ENCODE results near the gene RAB36.

The RAB36 gene

DNA sequence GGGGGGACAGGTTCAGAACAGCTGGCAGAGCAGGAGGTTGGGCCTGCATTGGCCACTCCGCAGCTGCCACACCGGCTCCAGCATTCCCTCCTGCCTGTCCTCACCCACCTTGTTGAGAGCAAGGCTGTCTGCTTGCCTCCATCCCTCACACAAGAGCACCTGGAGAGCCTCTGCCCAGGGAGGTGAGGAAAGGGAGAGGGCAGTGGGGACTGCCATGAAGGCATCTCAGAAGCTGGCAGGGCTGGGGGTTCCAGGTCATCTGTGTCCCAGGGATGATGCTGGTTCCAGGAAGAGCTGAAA is 30.6 kb upstream of the RAB36 start:
- no peak overlapping the region for H3K4me3 ChIP-seq (ENCODE audit: low read depth, low read length)
- TF ChIP-seq, protein P1, sequence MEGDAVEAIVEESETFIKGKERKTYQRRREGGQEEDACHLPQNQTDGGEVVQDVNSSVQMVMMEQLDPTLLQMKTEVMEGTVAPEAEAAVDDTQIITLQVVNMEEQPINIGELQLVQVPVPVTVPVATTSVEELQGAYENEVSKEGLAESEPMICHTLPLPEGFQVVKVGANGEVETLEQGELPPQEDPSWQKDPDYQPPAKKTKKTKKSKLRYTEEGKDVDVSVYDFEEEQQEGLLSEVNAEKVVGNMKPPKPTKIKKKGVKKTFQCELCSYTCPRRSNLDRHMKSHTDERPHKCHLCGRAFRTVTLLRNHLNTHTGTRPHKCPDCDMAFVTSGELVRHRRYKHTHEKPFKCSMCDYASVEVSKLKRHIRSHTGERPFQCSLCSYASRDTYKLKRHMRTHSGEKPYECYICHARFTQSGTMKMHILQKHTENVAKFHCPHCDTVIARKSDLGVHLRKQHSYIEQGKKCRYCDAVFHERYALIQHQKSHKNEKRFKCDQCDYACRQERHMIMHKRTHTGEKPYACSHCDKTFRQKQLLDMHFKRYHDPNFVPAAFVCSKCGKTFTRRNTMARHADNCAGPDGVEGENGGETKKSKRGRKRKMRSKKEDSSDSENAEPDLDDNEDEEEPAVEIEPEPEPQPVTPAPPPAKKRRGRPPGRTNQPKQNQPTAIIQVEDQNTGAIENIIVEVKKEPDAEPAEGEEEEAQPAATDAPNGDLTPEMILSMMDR (IDR thresholded peaks at IDR 0.05; ENCODE audit: borderline replicate concordance, insufficient read depth, low read depth, low read length): no peak

DNA sequence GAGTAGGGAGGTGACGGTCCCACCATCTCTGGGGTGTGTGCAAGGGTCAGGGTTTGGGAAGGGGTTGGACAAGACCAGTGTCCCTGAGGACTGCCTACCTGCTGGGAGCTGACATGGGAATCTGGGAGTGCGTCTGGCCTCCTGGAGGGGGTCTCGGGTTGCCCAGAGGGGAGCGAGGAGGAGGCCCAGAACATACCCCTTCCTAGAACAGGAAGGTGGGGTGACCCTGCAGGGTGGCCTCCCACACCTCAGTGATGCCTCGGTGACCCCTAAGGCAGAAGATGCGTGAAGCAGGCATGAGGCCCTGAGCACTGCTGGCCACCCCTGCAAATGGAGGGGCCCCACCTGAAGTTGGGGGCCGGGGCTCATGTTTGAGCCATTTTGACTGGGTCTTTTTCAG is 29.9 kb upstream of the RAB36 start:
- TF ChIP-seq, protein P1 (IDR thresholded peaks at IDR 0.05; ENCODE audit: borderline replicate concordance, insufficient read depth, low read depth, low read length): no peak

DNA sequence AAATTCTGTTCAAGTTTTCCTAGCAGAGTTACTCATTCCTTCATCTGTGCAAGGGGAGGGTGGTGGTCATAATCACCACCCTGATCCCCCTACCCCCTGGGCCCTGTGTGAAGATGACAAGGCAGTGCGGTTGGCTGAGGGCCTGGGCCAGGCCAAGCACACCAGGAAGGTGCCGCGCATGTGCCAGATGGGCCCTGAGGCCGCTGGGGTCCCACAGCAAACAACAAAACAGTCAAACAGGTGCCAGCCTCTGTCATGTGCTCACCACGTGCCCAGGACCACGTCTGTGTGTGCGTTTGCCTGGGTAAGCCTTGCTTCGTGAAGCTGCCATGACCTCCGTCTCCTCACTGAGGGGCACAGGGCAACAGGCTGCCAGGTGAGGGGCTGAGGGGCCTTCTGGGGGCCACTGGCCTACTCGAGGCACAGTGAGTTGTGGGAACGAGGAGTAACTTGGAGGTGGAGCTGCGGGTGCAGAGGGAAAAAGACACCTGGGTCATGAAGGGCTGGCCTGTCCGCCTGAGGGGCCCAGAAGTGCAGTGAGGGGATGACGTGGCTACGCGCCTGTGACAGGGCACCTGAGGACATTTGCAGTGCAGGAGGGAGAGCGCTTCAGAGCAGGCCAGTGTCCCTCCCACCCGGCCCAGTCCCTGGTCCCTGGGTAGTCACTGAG is 29.3 kb upstream of the RAB36 start:
- TF ChIP-seq, protein P1 (IDR thresholded peaks at IDR 0.05; ENCODE audit: borderline replicate concordance, insufficient read depth, low read depth, low read length): no peak

More for the DNA sequence above, 29.9 kb upstream of the RAB36 start:
- H3K4me3 ChIP-seq (ENCODE audit: low read depth, low read length): no peak overlapping the region

DNA sequence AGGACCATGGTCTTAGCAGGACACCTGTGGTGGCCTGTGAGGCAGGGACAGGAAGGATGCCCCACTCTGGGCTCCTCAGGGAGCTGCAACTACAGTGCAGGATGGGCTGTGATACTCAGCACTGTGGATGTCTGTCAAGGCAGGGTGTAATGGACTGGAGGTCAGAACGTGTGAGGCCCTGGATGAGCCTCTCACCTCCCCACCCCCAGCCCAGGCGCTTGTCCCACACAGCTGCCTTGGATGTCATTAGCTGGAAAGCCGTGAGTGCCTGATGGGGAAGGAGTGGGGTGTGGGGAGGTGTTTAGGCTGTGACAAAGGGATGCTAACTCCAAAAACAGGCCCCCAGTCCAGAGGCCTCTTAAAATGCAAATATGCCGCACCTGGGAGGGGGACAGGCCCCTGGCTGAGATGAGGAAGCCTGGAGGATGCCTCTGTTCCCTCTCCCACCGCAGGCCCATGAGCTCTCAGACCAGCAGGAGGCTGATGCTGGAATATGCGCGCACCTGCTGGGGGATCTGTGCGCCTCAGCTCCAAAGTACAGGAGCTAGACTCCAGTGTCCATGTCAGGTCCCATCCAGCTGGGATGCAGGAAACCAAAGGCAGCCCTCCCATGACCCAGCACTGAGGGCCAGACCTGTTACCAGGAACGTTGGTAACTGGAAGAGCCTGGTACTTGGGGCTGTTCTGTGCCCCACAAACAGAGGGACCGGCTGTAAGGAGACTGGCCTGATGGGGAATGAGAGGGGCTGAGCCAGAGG is 28.6 kb upstream of the RAB36 start:
- TF ChIP-seq, protein P1 (IDR thresholded peaks at IDR 0.05; ENCODE audit: borderline replicate concordance, insufficient read depth, low read depth, low read length): no peak
- H3K4me3 ChIP-seq (ENCODE audit: low read depth, low read length): no peak overlapping the region

More for the DNA sequence above, 29.3 kb upstream of the RAB36 start:
- H3K4me3 ChIP-seq (ENCODE audit: low read depth, low read length): no peak overlapping the region

DNA sequence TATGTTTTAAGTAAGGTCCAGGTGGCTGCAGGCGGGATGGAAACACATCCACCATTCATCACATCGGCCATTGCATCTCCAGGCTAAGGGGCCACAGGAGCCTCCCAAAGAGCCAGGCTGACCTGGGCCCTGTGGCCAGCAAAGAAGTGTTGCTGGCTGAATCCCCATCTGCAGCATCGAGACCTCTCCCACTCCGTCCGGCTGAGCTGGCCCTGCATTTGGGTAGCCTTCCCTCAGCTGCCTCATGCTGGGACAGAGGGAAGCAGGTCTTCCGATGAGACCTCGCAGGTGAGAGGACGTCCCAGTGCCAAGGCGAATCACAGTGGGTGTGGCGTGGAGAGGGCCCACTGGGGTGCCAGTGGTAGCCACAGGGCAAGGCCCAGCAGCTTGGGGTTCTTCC is 28.0 kb upstream of the RAB36 start:
- TF ChIP-seq, protein P1 (IDR thresholded peaks at IDR 0.05; ENCODE audit: borderline replicate concordance, insufficient read depth, low read depth, low read length): no peak
- no peak overlapping the region for H3K4me3 ChIP-seq (ENCODE audit: low read depth, low read length)

DNA sequence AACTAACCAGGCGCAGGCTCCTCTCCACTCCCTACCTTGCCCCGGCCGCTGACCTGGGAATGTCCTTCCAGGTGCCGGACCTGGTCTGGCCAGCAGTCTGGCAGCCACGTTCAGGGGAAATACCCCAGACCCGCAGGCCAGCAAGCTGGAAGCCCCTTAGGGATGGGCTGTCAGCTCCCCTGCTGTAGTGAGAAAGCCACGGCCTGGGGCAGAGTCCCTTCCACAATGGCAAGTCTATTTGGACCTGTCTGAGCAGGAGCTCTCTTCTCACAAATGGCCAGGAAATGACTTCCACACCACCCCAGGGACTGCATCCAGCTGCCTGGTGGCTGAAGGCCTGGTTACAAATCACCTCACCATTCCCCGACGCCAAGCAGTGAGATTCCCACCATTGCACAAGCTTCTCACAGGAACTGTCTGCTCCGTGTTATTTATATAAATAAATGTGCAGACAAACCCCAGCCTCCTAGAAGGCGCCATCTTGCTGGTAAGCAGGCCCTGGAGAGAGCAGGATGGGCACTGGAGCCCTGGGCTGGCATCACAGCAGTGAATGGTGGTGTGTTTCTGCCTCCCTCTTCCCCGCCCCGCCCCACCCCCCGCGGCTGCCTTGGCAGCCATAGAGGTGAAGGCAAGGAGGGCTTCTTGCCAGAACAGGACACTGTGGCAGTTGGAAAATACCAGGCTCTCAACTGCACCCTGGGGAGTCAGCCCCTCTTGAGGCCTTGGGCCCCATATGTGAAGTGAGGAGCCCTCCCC is 27.2 kb upstream of the RAB36 start:
- TF ChIP-seq, protein P1 (IDR thresholded peaks at IDR 0.05; ENCODE audit: borderline replicate concordance, insufficient read depth, low read depth, low read length): no peak
- H3K4me3 ChIP-seq (ENCODE audit: low read depth, low read length): no peak overlapping the region
